GM19324 (cell line): ENCODE data around the gene C2orf92.

Source experiments
- ATAC-seq: cut with Tn5 transposase; IDR thresholded peaks from one replicate; pipeline ENCODE4 v1.9.1; 2021; ENCODE audit warnings: mild to moderate bottlenecking, moderate library complexity; ENCODE audit not compliant: unreplicated experiment, low FRiP score

The C2orf92 gene

GRCh38 chr2:97726261-97727064 is 57.0 kb downstream of the C2orf92 start:
- no peak for ATAC-seq

DNA sequence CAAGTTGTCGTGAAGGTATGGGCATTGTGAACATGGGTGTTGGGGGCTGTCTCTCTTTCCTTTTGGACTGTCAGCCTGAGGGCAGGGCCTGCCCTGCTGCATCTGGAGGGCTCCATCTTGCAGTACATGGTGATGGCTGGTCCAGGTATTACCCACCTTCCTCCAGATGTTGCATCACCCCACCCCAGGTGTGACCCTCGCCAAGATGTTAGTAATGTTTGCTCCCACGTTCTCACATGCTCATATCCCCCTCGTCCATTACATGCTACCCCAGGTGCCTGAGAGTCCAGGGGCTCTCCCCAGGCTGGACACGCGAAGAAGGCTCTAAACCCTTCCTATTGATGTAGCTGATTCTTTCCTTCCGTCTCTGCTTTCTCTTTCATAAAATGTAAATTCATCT is 57.8 kb downstream of the C2orf92 start:
- no peak for ATAC-seq

- no peak for ATAC-seq
These were observed 58.7 kb downstream of the C2orf92 start for GRCh38 chr2:97728091-97728731.

DNA sequence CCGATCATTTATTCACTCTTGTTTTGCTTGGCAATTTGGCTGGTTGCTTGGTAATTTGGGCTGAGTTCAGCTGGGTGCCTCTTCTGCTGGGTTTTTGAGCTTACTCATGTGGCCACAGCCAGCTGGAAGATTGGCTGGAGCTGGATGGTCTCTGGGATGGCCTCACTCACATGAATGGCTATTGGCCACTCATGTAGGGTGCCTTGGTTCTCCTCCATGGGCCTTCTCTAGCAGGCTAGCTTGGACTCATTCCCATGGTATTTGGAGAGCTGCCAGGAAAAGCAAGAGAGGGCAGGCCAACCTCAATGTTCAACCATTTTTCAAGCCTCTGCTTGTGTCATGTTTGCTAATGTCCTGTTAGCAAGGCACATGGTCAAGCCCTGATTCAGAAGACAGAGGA is 60.7 kb downstream of the C2orf92 start:
- ATAC-seq: no peak

- no peak for ATAC-seq
These were observed 61.9 kb downstream of the C2orf92 start for GRCh38 chr2:97731274-97732020.

GRCh38 chr2:97732436-97733340 is 63.2 kb downstream of the C2orf92 start:
- ATAC-seq: no peak

DNA sequence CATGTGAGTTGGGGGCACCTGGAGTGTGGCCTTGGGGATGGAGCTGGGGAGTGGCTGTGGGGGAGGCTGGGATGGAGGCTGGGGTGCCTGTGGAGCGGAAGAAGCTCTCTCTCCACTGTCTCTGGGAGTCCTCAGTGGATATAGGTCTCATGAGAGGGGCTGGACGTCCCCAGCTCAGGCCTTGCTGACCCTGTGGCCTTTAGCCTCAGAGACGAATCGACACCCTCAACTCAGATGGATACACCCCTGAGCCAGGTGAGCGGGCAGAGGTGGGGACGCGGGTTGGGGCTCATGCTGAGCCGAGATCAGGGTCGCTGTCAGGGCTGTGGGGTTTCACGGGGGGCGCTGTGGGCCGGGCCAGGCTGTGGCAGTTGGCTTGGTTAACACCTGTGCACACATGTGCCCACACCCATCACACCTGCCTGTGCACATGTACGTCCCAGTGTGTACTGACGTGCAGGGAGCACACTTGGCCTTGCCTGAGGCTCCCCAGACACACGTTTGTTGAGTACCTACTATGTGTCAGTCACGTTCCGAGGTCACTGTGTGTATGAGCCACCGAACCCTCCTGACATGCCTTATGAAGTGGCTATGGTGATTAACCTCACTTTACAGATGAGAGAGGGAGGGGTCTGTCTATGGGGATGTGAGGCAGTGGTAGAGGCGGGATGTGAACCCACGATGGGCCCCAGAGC is 64.0 kb downstream of the C2orf92 start:
- ATAC-seq: no peak

- no peak for ATAC-seq
These were observed 64.8 kb downstream of the C2orf92 start for GRCh38 chr2:97734061-97735051.

- no peak for ATAC-seq
These were observed 65.6 kb downstream of the C2orf92 start for GRCh38 chr2:97735161-97735561.

GRCh38 chr2:97736185-97736584 is 66.7 kb downstream of the C2orf92 start:
- ATAC-seq: no peak

DNA sequence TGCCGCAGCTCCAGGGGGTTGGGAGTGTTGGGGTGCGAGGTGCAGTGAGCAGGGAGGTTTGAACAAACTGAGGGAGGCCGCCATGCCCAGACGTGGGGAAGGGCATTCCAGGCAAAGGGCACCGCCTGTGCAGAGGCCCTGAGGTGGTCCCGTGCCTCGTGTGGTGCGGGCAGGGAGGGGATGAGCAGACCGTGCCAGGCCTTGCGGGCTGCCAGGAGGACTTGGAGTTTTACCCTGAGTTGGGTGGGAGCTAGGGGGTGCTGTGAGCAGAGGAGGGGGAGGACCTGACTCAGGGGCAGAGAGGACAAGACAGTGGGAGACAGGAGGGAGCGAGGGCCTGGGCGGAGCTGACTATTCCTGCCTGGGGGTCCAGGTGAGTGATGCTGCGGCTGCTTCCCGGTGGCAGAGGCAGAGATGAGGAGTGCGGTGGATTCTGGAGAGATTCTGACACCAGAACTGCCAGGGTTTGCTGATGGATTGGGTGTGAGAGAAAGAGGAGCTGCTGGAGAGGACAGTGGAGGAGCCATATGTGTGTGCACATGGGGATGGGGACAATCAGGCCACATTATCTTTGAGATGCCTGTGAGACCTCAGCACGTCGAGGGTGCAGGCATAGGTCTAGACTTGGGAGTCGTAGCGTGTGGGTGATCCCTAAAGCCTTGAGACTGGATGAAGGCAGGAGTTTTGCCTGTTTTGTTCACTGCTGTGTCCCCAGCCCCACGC is 67.3 kb downstream of the C2orf92 start:
- ATAC-seq: no peak

DNA sequence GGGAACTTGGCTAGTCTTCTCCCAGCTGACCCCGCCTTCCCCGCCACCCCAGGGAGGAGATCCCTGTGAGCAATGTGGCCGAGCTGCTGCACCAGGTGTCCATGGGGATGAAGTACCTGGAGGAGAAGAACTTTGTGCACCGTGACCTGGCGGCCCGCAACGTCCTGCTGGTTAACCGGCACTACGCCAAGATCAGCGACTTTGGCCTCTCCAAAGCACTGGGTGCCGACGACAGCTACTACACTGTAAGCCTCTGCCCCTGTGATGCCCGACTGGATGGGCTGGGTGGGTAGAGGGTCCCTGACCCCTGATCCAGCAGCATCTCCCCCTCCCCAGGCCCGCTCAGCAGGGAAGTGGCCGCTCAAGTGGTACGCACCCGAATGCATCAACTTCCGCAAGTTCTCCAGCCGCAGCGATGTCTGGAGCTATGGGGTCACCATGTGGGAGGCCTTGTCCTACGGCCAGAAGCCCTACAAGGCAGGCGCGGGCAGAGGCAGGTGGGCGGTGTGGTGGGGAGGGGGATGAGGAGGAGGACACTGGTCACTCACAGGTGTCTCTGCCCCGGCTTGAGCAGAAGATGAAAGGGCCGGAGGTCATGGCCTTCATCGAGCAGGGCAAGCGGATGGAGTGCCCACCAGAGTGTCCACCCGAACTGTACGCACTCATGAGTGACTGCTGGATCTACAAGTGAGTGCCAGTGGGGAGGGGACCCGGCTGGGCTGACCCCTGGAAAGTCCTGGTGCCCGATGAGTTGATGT is 68.1 kb downstream of the C2orf92 start:
- ATAC-seq: no peak

DNA sequence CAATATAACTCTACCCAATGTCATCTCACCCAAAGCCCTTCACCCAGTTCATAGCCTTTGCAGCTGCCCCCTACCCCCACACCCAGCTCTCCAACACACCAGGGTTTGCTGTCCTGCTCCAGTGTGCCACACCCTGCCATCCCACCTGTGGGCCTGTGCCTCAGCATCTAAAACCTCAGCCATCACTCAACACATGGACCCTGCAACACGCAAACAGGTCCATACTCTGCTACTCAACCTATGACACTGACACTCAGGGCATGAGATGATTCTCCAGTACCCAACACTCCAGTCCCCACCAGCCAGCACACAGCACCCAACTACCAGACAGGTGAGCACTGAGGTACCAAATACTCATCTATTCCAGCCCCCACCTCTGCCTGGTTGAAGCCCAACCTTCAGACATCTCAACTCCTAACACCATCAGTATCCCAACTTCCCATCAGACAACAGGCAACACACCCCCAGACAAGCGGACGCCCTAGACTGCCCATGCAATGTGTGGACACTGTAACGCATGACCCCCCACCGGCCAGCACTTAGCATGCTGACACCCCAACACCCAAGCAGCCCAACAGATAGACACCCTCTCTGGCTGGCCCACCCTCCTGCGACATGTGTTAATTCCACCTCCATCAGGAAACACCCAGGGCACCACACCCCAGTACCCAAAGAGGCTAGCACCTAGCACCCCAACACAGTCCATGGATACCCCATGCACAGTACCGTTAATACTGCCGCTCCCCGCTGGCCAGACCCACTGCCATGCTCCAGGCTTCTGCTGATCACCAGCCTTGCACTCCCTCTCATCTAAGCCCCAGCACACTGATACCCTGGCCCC is 68.9 kb downstream of the C2orf92 start:
- no peak for ATAC-seq

DNA sequence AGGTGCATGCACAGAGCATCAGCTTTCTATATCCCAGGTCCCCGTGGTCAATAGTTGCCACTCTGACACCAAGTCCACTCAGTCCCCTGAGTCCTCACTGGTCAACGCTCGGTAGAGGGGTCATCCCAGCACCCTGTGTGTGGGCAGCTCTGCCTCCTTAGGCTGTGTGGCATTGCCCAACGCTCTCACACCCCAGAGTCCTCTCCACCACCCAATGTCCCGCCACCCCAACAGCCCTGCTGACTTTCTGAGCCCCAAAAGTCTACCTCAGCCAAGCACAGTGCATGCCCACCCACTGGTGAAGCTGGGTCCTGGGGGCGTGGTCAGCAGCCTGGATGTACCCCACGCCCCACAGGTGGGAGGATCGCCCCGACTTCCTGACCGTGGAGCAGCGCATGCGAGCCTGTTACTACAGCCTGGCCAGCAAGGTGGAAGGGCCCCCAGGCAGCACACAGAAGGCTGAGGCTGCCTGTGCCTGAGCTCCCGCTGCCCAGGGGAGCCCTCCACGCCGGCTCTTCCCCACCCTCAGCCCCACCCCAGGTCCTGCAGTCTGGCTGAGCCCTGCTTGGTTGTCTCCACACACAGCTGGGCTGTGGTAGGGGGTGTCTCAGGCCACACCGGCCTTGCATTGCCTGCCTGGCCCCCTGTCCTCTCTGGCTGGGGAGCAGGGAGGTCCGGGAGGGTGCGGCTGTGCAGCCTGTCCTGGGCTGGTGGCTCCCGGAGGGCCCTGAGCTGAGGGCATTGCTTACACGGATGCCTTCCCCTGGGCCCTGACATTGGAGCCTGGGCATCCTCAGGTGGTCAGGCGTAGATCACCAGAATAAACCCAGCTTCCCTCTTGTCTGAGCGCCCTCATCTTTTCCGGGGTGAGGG is 69.7 kb downstream of the C2orf92 start:
- no peak for ATAC-seq

DNA sequence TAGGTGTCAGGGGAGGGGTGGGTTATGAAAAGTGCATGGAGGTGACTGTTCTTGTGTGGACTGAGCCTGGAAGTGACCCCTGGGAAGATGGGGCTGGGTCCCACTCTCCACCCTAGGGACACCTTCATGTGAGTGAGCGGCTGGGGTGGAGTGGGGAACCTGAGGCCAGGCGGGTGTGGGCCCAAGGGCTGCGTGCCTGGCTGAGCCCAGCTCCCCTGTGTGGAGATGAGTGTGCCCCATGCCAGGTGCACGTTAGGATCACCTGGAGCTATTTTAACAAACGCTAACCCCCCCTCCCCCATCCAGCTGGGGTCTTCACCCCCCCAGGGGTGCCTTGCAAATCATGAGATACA is 70.4 kb downstream of the C2orf92 start:
- no peak for ATAC-seq
